ENCODE measurements around the gene TXLNG.

TXLNG gene

GRCh38 chrX:16785247-16786138 lies 773 bp upstream of the TXLNG start:
- DNase-seq: no peak

- no peak for DNase-seq
These were observed 797 bp downstream of the TXLNG start for GRCh38 chrX:16786791-16787735.

- DNase-seq: no peak
These were observed 2.2 kb downstream of the TXLNG start for GRCh38 chrX:16788477-16788876.

GRCh38 chrX:16796298-16796697 lies 10.0 kb downstream of the TXLNG start:
- no peak for DNase-seq

- DNase-seq: no peak
These were observed 11.1 kb downstream of the TXLNG start for GRCh38 chrX:16797358-16797757.

GRCh38 chrX:16797841-16798240 lies 11.6 kb downstream of the TXLNG start:
- DNase-seq: no peak

- no peak for DNase-seq
These were observed 18.7 kb downstream of the TXLNG start for GRCh38 chrX:16804923-16805464.

- DNase-seq: no peak
These were observed 21.3 kb downstream of the TXLNG start for GRCh38 chrX:16807548-16807947.

- DNase-seq: no peak
These were observed 21.8 kb downstream of the TXLNG start for GRCh38 chrX:16807976-16808542.

GRCh38 chrX:16814597-16814996 lies 28.3 kb downstream of the TXLNG start:
- no peak for DNase-seq

- no peak for DNase-seq
These were observed 33.4 kb downstream of the TXLNG start for GRCh38 chrX:16819634-16820033.

GRCh38 chrX:16822723-16823122 lies 36.5 kb downstream of the TXLNG start:
- no peak for DNase-seq

- DNase-seq: no peak
These were observed 39.2 kb downstream of the TXLNG start for GRCh38 chrX:16825264-16826035.

GRCh38 chrX:16826207-16826606 lies 39.9 kb downstream of the TXLNG start:
- no peak for DNase-seq

- no peak for DNase-seq
These were observed 41.0 kb downstream of the TXLNG start for GRCh38 chrX:16827225-16827624.

GRCh38 chrX:16828124-16828908 lies 42.0 kb downstream of the TXLNG start:
- DNase-seq: no peak

GRCh38 chrX:16832301-16832700 lies 46.0 kb downstream of the TXLNG start:
- DNase-seq: no peak

- DNase-seq: no peak
These were observed 48.5 kb downstream of the TXLNG start for GRCh38 chrX:16834806-16835205.

GRCh38 chrX:16836371-16836770 lies 50.1 kb downstream of the TXLNG start:
- DNase-seq: no peak

- no peak for DNase-seq
These were observed 52.2 kb downstream of the TXLNG start for GRCh38 chrX:16838202-16839066.

All from right forelimb (tissue), 1 donor.